ENCODE data around the gene PTPRN2.
"Not testable (repeated sequence)": the region's sequence is repeated elsewhere in the genome, so short reads cannot be mapped to it uniquely, and the experiment has no call there.

PTPRN2 gene

DNA sequence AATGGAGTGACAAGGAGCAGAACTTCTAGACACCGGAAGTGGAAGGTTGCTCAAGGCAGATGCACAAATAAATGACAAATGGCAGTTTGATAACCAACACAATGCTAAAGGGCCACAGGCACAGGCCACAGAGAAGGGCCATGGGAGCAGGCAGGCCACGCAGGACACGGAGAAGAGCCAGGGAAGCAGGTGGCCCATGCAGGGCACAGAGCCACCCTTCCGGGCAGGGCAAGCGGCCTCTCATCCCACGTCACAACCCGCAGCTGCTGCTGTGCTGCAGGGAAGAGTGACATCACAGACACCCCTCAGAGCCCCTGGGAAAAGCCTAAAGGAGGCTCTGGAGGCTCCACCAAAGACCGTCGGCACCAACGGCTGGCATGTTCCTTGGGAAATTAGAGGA lies 328.5 kb downstream of the PTPRN2 start:
- DNase-seq: no peak

DNA sequence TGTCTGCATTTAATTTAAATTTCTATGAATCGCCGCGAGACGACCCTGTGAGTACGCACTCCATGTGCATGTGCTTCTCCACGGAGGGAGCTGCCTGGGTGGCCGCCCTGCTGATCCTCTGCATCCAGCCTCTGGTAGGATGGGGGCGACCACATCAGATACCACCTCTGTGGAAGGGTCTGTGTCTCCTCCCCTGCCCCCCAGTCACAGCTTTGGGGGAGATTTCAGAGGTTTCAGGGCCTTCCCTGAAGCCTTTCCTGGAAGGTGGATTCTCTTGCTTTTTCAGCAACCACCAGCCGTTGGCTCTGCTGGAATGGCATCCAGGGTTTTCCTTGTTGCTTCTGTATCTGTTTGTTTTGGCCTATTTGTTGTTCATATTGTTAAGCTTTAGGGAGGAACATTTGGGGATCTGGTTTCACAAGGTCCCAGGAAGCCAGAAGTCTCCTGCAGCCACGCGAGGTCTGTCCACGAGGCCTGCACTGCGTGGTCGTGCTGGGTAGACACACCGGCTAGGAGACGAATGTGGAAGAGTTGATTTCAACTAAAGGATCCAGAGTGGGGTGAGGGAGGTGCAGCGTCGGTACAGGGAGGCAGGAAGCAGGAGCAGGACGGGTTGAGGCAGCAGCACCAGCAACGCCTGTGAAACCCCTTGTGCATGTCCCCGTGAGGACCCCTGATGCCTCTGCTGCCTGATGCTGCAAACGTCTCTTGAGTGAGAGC lies 329.1 kb downstream of the PTPRN2 start:
- no peak for DNase-seq

DNA sequence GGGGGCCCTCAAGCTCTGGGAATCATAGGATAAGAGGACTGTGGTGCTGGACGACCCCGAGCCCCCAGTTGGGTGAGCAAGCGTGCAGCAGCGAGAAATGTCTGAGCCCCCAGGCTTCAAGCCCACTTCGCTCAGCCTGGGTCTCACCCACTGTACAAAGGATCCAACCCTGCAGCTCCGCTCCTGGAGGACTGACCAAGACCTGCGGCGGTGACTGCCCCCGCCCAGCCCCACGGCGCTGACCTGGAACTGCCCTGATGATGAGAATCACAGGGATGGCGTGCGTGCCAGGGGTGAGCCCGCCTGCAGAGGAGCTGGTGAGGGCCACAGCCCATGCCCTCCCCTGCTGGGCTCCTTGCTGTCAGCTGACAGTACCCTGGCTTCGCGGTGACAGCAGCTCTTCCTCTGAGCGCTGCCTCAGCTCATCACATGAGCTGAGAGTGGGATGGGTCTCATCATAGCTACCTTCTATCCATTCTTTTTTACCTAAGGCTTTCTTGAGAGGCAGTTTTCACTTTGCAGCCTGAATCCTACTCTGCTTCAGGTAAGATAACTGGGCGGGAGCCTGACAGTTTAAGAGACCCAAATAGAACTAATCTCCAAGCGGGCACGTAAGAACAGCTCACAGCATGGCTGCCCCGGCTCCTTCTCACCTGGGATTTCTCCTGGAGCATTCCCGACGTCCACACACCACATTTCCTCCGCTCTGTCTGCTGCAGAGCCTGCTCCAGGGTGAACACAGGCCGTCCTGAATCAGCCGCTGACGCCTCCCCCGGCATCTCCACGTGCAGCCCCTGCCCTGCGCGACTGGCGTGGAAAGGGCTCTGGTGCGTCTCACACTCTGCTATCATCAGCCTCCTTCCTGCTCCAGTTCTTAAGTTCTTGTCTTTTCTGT lies 329.9 kb downstream of the PTPRN2 start:
- DNase-seq: no peak

DNA sequence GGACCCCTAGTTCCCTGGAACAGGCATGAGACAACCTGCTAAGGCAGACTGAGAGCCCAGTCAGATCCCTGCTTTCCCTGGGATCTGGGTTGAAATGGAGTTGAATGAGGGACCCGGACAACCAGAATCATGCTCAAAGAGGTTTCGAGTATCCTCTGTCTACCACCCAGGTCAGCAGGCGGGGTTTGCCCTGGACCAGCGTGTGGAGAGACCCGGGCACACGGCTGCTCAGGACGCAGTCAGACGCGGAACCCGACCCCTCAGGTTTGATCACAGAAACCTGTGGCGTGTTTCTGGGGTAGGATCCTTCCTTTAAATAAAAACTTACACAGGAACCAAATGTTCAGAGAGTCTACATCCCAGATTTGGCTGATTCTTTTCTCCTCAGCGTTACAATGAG lies 330.6 kb downstream of the PTPRN2 start:
- DNase-seq: no peak

DNA sequence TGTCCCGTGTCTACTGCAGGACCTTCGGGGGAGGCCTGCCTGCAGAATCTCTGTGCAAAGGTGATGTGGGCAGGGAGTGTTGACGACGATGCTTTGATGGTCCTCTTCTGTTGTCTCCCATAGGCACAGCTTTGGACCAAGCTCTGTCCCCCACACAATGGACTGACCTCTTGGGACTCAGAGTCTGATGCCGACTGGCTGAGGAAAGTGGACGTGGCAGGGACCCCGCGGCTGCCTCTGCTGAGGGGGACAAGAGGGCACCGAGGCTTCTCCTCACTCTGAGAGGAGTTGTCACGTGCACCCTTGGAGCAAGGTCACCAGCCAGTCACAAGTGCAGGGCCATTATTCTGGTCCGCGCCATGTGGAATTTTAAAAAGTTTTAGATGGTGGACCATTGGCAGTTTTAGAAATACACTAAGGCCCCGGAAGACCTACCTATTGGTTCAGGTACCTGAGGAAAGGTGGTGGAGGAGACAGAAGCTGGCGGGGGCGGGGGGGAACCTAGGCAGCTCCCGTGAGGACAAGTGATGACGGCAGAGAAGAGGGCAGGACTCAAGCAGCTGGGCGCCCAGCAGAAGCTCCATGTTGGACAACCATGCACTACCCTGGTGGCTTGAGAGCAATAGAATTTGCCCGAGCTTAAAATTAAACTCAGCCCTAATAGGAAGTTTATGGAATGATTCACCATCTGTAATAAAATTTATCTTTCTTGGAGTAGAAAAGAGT lies 331.4 kb downstream of the PTPRN2 start:
- no peak for DNase-seq

DNA sequence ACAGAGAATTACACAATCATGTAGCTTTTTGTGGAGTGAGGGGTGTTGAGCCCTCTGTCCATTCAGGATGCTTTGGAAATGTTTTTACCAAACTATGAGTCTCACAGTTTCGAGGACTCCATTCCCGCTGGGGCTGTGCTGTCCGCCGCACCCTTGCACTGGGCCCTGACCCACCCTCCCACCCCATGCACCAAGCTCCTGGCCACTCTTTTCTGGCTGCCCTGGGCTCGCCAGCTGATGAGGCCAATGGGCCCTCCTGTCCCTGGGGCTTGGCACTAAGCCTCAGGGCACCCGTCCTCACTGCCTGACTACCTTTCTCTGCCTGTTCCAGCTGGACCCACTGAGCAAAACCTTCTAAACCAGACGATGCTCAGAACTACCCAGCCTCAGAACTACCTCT lies 332.1 kb downstream of the PTPRN2 start:
- no peak for DNase-seq

DNA sequence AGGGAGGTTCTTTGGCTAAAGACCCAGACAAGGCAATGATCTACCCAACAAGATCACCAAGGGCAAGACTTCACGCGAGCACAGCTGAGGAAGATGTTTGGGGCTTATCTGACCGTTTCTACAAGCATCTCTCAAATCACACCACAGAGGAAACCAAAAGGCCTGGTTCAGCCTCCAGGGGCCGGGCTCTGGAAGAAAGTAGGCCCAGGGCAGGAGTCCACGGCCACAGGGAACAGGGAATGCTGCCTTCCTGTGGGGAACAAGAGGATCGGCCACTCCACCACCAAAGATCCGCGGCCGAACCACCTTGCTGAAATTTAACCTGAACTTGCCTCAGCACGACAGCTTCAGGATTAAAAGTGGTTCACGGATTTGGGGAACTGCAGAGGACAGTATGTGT lies 332.5 kb downstream of the PTPRN2 start:
- DNase-seq: no peak

DNA sequence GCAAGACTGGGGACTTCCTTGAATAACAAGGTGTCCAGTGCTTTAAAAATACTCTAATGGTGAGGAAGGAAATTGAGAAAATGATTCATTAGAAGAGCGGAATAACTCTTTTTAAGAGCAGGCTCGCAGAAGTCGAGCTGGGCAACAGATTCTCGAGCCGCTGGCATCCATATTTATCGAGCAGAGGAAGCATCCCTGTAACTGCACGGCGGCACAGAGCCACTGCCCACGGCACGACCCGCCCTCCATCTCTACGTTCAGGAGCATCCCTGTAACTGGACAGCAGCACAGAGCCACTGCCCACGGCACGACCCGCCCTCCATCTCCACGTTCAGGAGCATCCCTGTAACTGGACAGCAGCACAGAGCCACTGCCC lies 334.0 kb downstream of the PTPRN2 start:
- not testable (repeated sequence) for DNase-seq

DNA sequence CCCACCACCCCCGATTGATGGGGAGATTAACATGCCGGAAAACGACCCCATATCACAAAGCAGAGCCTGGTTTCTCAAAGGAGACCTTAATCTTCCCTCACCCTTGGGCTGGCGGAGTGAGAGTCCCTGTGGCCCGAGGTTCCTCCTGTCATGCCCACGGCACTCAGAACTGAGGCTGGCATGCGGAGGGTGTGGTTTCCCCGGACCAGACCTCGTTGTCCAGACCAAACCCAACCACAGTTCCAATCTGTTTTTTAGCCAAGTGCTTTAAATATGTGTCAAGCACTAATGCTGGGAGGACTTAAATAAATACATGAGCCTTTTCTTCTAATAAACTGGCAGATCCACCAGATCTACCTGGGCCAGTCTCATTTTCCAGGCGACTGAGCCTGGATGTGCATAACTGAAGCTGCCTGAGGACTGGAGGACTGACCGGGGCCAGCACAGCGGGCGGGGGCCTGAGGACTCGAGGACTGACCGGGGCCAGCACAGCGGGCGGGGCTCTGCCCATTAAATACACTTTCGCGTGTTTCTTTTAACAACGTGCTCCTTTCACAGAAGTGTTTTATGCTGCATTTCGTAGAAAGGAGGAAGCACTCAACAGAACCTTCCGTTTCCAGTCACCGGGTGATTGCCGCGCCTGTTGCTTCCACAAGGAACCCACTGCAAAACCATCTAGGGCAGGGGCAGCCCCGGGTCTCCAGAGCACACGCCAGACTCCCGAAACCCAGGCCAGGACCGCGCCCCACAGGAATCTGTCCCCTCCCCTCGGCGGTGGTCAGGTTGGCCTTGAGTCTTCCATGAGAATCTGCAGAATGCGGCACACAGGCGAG lies 334.6 kb downstream of the PTPRN2 start:
- DNase-seq: no peak

DNA sequence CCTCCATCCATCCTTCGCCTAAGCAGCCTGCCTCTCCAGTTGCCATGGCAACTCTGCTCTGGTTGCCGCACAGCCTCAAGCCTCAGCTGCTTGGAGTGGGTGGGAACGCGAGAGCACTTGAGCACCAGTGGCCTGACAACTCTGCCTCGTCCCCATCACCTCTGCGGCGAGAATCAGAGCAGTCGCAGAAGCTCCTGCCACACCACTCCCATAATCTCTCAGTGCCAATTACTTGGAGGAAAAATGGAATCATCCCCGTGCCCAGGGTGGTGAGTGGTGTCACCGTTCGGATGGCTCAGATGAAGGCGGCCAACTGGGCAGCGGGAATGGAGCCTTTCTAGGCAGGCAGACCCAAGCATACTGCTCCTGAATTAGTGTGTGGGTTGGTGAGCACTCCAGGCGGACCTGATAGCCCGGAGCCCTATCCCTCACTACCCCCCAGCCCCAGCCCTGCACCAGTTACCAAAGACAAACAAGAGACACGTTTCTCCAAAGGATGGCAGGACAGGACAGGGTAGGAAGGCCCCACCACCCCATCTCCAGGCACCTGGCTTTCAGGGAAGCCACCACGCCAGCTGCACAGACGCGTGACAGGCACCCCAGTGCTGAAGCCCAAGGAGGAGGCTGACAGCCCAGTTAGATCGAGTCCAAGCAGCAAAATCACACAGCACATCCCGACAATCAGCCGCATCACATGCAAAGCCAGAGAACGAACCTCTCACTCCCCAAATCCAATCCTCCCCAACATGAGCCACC lies 335.4 kb downstream of the PTPRN2 start:
- no peak for DNase-seq

DNA sequence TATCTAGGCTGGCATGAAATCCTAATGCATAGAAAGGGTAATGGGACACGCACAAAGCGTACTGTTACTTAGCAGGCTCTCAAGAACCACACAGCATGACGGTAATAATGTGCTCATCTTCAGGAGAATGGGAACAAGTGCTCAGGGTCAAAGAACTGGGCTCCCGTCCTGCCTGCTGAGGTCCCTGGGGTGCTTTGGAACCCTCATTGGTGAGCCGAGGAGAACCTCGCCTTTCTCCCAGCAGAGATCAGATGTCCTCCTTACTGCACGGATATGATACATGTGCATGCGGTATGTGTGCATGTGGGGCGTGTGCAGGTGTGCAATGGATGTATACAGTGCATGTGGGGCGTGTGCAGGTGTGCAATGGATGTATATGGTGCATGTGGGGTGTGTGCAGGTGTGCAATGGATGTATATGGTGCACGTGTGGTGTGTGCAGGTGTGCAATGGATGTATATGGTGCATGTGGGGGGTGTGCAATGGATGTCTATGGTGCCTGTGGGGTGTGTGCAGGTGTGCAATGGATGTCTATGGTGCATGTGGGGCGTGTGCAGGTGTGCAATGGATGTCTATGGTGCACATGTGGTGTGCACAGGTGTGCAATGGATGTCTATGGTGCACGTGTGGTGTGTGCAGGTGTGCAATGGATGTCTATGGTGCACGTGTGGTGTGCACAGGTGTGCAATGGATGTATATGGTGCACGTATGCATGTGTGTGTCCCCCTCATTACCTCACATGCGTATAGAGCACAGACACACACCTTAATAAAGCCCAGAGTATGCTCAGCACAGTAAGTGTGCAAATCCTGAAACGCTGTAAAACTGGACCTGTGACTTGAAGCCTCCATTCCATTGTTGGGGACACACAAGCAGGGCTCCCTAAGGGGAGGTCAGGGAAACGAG lies 336.3 kb downstream of the PTPRN2 start:
- DNase-seq: no peak

DNA sequence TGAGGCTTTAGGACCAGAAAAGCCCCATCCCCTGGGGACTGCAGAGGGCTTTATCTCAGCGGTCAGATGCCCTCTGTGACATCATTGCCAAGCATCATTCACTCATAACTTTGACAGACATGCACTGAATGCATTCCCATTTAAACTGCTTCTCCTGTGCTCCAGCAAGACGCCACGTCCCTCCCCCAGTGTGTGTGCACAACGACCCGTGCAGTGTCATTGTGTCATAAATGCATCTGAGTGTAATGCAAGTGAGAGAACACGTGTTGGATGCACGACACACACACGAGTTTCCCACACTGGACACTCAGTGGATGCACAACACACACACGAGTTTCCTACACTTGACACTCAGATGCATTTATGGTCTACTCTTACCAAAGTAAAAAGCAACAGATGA lies 337.9 kb downstream of the PTPRN2 start:
- no peak for DNase-seq

DNA sequence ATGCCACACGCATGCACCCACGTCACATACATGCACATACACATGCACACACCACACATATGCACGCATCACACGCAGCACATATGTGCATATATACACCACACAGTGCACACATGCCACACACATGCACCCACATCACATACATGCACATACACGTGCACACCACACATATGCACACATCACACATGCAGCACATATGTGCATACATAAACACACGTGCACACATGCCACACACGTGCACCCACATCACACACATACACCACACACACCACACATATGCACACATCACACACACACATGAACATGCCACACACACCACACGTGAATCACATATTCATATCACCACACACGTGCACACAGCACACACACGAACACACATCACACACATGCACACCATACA lies 338.8 kb downstream of the PTPRN2 start:
- no peak for DNase-seq

DNA sequence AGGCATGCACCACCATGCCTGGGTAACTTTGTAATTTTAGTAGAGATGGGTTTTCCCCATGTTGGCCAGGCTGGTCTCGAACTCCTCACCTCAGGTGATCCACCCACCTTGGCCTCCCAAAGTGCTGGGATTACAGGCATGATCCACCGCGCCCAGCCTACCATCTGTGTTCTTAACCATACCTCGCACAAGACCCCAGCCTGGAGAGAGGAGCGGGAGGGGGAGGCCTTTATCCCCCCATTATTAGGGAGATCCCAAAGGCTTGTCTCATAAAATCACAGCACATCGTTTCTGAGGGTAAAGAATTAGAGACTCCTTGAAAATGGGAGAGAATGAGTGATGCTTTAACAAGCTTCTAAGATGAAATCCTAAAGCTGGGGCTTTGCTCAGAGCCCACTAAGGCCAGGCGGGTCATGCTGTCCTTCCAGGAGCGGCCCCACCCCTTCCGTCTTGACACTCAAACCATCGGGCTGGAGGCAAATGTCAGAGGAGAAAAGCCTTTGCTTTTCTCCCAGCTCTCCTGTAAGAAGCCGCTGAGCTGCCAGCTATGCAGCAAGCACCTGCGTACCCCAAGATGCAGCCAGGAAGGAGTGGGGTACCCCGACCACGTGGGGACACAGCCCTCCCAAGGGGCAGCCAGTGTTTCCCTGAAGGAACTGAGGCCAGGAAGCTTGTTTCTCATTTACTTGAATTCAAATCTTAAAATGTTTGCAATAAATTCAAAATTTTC lies 339.7 kb downstream of the PTPRN2 start:
- no peak for DNase-seq

DNA sequence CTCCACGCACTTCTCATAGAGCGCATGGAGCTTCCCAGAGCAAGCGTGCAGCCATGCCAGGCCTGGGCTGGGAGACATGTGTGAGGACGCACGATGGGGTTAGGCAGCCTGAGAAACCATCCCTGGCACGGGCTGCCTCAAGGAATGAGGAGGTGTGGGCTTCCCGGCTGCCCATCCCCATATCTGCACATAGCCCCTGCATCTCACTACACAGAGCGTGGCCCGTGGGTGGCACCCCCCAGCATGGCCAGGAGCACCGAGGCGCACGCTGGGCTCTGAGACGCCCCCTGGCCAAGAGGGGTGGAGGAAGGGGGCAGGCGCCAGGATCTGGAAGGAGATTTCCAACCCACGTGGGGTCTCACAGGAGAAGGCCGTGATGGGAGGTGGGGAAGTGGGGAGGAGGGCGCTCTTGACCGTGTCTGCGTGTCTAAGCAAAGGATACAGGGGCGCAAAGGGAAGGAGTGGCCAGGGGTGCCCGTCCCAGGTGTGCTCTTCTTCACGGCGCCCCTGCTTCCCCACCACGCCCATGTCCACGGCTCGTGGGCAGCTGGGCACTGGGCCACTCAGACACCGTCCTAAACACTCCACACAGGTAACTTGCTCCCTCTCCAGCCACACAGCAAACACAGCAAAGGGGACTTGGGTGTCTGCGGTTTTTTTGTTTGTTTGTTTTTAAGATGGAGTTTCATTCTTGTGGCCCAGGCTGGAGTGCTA lies 340.5 kb downstream of the PTPRN2 start:
- DNase-seq: no peak

DNA sequence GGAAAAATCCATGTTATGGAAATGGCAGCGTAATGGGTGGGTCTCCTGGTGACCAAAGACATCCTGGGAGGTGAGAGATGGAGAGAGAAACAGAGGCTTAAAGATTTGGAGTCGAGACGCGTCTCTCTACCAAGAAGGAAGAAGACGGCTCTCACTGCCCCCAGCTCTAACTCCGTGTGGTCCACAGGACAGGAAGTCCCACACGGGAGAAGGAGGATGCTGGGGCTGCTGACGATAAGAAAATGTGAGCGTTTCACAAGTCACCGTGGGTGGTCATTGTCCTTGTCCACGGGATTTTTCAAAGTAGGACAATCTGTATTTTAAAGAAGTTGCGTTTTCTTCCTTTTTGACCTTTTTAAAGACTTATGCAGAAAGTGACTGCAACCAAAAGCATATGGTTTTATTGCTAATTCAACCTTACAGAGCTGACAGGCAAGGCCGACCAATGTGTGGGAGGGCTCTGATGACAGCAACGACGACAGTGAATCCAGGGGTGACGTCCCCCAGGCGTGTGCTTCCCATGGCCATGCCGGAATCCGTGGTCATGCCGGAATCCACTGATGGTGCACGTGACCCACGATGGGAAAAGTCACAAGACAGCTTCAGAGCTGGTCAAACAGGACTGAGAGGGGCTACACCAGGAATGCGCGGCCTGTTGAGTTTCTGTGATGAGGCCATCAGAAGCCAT lies 341.2 kb downstream of the PTPRN2 start:
- DNase-seq: no peak

DNA sequence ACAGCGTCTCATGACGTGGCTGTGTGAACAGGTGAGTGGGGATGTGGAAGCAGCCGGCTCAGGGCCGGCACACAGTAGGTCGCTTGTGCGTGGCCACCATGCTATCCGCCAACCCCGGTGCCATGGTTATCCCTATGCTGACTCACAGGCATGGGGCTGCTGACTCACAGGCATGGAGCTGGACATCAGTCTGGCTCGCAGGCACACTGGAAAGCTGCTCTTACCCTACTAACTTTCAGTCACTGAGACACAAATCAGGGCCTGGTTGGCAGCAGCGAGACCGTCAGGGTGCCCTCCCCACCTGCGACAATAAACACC lies 341.9 kb downstream of the PTPRN2 start:
- no peak for DNase-seq

DNA sequence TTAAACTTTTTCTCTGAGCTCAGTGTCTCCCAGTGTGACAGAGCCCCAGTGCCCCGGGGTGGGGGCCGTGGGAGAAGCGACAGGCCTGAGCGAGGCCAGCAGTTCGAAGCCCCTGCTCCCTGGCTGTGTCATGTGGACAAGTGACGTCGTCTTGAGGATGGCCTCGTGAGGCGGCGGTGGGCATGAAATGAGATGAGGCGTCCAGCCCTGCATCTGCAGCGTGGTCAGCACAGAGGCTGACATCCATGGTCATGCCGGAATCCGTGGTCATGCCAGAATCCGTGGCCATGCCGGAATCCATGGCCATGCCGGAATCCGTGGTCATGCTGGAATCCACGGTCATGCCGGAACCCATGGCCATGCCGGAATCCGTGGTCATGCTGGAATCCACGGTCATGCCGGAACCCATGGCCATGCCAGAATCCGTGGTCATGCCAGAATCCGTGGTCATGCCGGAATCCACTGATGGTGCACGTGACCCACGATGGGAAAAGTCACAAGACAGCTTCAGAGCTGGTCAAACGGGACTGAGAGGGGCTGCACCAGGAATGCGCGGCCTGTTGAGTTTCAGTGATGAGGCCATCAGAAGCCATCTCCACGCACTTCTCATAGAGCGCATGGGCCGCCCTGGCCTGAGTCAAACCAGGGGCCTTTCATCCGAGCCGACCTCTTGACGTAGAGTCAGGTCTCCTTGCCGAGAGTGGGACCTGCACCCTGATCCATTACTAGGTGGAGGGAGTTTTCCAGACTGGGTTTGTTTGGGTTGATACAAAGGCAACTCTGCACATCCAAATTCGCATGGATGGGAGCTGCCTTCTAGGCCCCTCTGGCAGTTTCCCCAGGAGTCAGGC lies 342.5 kb downstream of the PTPRN2 start:
- no peak for DNase-seq
